SK-N-SH (cell line): ENCODE results near the gene CACNA1A. TPM values are rescaled to one million over a fixed set of nuclear protein-coding genes. Genes with fewer than 3 reads are reported as not detected.
"Not testable (repeated sequence)": the region's sequence is repeated elsewhere in the genome, so short reads cannot be mapped to it uniquely, and the experiment has no call there.

ENCODE experiments used
- CTCF ChIA-PET: fragments of 300-600, 350-600 bp; formaldehyde crosslinking; extraction: SDS; loops from one replicate; lab custom pipeline; 2021; lab: Yijun Ruan, JAX
- POLR2A ChIA-PET: fragments of 350-600 bp; sonication (Branson Sonifier 250); formaldehyde crosslinking; extraction: SDS; loops from one replicate; lab custom pipeline; 2020; ENCODE audit warnings: antibody characterized with exemption, inconsistent platforms; lab: Yijun Ruan, JAX
- DNase-seq: peaks from one replicate; pipeline ENCODE4 v3.0.0; 2012
- H2AFZ ChIP-seq: fragments of 200-600 bp; sonication (generic); 2 replicates; pipeline ENCODE4 v1.8.1; 2016; ENCODE audit warnings: antibody characterized with exemption, mild to moderate bottlenecking, low read depth
- H3F3A ChIP-seq: fragments of 200-600 bp; sonication (generic); replicated peaks from 2 replicates; pipeline ENCODE3; 2016; ENCODE audit warnings: antibody characterized with exemption, mild to moderate bottlenecking; ENCODE audit not compliant: insufficient read depth
- H3K27ac ChIP-seq, 2 experiments: fragments of 200-500 bp in 1 of 2; fragments of 200-600 bp in 1 of 2; sonication (Bioruptor generic) in 1 of 2; sonication (generic), shearing (Covaris generic) in 1 of 2; 2 replicates each; pipeline versions ENCODE4 v1.5.1 to v1.6.1; 2014 to 2016; ENCODE audit warnings: low read depth in 2 of 2, inconsistent platforms in 1 of 2, low read length in 1 of 2, mild to moderate bottlenecking in 1 of 2, mixed read lengths in 1 of 2
- H3K27me3 ChIP-seq: fragments of 200-600 bp; sonication (generic), shearing (Covaris generic); 2 replicates; pipeline ENCODE4 v1.6.1; 2016; ENCODE audit warnings: mixed run types; ENCODE audit not compliant: insufficient read depth
- H3K36me3 ChIP-seq, 2 experiments: fragments of 200-500 bp in 1 of 2; fragments of 200-600 bp in 1 of 2; sonication (Bioruptor generic) in 1 of 2; sonication (generic) in 1 of 2; replicated peaks in 1 of 2; 2 replicates each; pipeline versions ENCODE3 to v1.5.1; 2014 to 2016; ENCODE audit warnings: low read length in 1 of 2, mild to moderate bottlenecking in 1 of 2; ENCODE audit not compliant: insufficient read depth in 2 of 2, control insufficient read depth in 1 of 2
- H3K4me1 ChIP-seq, 2 experiments: fragments of 200-500 bp in 1 of 2; fragments of 200-600 bp in 1 of 2; sonication (Bioruptor generic) in 1 of 2; sonication (generic), shearing (Covaris generic) in 1 of 2; 2 replicates each; pipeline versions ENCODE4 v1.5.1 to v1.6.1; 2014 to 2016; ENCODE audit warnings: low read depth in 1 of 2, low read length in 1 of 2, mixed run types in 1 of 2; ENCODE audit not compliant: insufficient read depth in 2 of 2, control insufficient read depth in 1 of 2
- H3K4me2 ChIP-seq: fragments of 200-600 bp; sonication (generic), shearing (Covaris generic); 2 replicates; pipeline ENCODE4 v1.6.1; 2017; ENCODE audit warnings: mixed run types
- H3K4me3 ChIP-seq, 2 experiments: fragments of 200-500 bp in 1 of 2; fragments of 200-600 bp in 1 of 2; sonication (Bioruptor generic) in 1 of 2; sonication (generic), shearing (Covaris generic) in 1 of 2; 2 replicates each; pipeline versions ENCODE4 v1.5.1 to v1.8.1; 2014 to 2016; ENCODE audit warnings: low read depth in 2 of 2, inconsistent platforms in 1 of 2, low read length in 1 of 2, mild to moderate bottlenecking in 1 of 2, mixed read lengths in 1 of 2, moderate library complexity in 1 of 2
- H3K79me2 ChIP-seq: fragments of 200-600 bp; sonication (generic); 2 replicates; pipeline ENCODE4 v1.8.1; 2017; ENCODE audit warnings: mild to moderate bottlenecking; ENCODE audit not compliant: insufficient read depth
- H3K9ac ChIP-seq: fragments of 200-600 bp; sonication (generic); 2 replicates; pipeline ENCODE4 v1.6.1; 2017; ENCODE audit warnings: mixed run types
- H3K9me2 ChIP-seq: fragments of 200-600 bp; sonication (generic); 2 replicates; pipeline ENCODE4 v1.6.1; 2017; ENCODE audit warnings: mixed run types
- H3K9me3 ChIP-seq: fragments of 200-600 bp; sonication (generic); 2 replicates; pipeline ENCODE4 v1.6.1; 2017; ENCODE audit warnings: mixed run types, mild to moderate bottlenecking, moderate library complexity
- H4K20me1 ChIP-seq: fragments of 200-600 bp; sonication (generic); 2 replicates; pipeline ENCODE4 v1.6.1; 2017; ENCODE audit warnings: mild to moderate bottlenecking, mixed run types; ENCODE audit not compliant: insufficient read depth
- FOSL2 ChIP-seq: IDR thresholded peaks from 2 replicates; pipeline ENCODE4 v1.4.0; 2012; ENCODE audit warnings: low read depth, mild to moderate bottlenecking, moderate library complexity, borderline replicate concordance
- FOXM1 ChIP-seq: IDR thresholded peaks from 2 replicates; pipeline ENCODE4 v1.4.0; 2012; ENCODE audit warnings: low read depth, mild to moderate bottlenecking
- GABPA ChIP-seq: IDR thresholded peaks from 2 replicates; pipeline ENCODE4 v1.4.0; 2012; ENCODE audit warnings: low read depth, mild to moderate bottlenecking
- GATA2 ChIP-seq: sonication (generic); formaldehyde crosslinking; IDR thresholded peaks from 2 replicates; pipeline ENCODE4 v1.5.0; 2020; ENCODE audit warnings: mild to moderate bottlenecking, missing genetic modification reagents
- JUND ChIP-seq: IDR thresholded peaks from 2 replicates; pipeline ENCODE4 v1.4.0; 2012
- RXRA ChIP-seq: IDR thresholded peaks from 2 replicates; pipeline ENCODE4 v1.4.0; 2012; ENCODE audit warnings: low read depth, mild to moderate bottlenecking, borderline replicate concordance
- WGBS: methylation state at CpG from one replicate; pipeline ENCODE4 v1.1.6; 2017; ENCODE audit warnings: low lambda C conversion rate; 5-methylcytosine and 5-hydroxymethylcytosine counted together
- polyA plus RNA-seq, 3 experiments: library from polyadenylated mRNA; depleted of rRNA; stranded (reverse); fragments of >200 nt; gene quantifications; 2 replicates each; pipeline ENCODE4 v1.2.3, GENCODE V29; 2012
- TF ChIP-seq, protein P1 (sequence below): IDR thresholded peaks from 2 replicates; pipeline ENCODE4 v1.4.0; 2012; ENCODE audit warnings: low read depth

CACNA1A gene
- polyA plus RNA-seq, 1 of the 3 experiments (the other 2 are of a cell fraction) = 1.3 TPM

DNA sequence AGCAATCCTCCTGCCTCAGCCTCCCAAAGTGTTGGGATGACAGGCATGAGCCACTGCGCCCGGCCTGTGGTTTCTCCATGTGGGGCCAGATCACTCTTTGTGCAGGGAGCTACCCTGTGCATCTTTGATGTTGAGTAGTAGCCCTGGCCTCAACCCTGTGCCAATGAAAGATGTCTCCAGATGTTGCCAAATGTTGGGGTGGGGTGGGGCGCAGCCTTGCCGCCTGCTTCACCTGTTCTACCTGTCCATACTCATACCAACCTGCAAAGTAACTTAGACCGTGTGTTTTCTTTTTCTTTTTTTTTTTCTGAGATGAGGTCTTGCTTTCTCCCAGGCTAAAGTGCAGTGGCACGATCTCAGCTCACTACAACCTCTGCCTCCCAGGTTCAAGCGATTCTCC is 335.1 kb downstream of the CACNA1A start (continued):
- TF ChIP-seq FOXM1 (no peak), GABPA (no peak), RXRA (no peak), JUND (no peak)
- TF ChIP-seq, protein P1, sequence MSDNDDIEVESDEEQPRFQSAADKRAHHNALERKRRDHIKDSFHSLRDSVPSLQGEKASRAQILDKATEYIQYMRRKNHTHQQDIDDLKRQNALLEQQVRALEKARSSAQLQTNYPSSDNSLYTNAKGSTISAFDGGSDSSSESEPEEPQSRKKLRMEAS = no peak

DNA sequence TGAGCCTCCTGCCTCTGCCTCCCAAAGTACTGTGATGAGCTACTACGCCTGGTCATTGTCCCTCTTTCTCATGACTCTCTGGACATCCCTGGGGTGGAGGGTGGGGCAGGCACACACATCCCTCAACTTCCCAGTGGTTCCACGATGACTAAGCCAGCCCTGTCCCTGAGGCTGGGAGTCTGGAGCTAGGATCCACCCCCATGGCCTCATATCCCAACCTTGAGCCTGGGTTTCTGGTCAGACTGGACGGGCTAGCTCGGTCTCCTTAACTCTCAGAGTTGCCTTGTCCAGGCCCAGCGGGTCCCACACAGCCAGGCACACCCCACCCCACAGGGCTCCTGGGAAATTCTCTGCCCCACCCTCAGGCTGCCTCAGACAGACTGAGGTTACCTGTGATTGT is 336.5 kb downstream of the CACNA1A start:
- no peaks in the 10 kb centered on the region for H4K20me1 ChIP-seq
- peak overlapping the region in 1 of 2 experiments; percentile 100; a peak in 2 of 4 replicates for H3K27ac ChIP-seq
- H2AFZ ChIP-seq = no peak overlapping the region
- TF ChIP-seq FOXM1 = no peak
- TF ChIP-seq GATA2 = no peak
- peak; percentile 35; the same call in 1 of the 2 replicates for TF ChIP-seq FOSL2
- peak overlapping the region; percentile 15; the same call in 1 of the 2 replicates for H3K9ac ChIP-seq
- H3K79me2 ChIP-seq = peaks cover 21% of the 10 kb centered on the region
- peaks cover 45% of the 10 kb centered on the region for H3F3A ChIP-seq
- H3K4me3 ChIP-seq = no peak overlapping the region
- H3K36me3 ChIP-seq = no peaks in the 10 kb centered on the region
- H3K4me1 ChIP-seq = peaks cover 19 to 51% of the 10 kb centered on the region in 2 experiments; a peak in 3 of 4 replicates
- no peaks in the 10 kb centered on the region for H3K9me3 ChIP-seq
- H3K9me2 ChIP-seq = no peaks in the 10 kb centered on the region
- WGBS = 42% methylated on average over 2 of the region's 5 CpGs
- H3K4me2 ChIP-seq = peak overlapping the region; percentile 63; the same call in 1 of the 2 replicates
- H3K27me3 ChIP-seq = no peaks in the 10 kb centered on the region
- ChIA-PET CTCF (interaction anchor here (0.6 to 1.5 kb wide), 6 partner anchors 10 to 205 kb away, joined by 3 to 4 read pairs (median 3); no protein-coding TSS in a partner anchor), POLR2A (interaction anchor here (0.8 kb wide), 1 partner anchor 12 kb away, joined by 3 read pairs; no protein-coding TSS in a partner anchor)
- no peak for DNase-seq

DNA sequence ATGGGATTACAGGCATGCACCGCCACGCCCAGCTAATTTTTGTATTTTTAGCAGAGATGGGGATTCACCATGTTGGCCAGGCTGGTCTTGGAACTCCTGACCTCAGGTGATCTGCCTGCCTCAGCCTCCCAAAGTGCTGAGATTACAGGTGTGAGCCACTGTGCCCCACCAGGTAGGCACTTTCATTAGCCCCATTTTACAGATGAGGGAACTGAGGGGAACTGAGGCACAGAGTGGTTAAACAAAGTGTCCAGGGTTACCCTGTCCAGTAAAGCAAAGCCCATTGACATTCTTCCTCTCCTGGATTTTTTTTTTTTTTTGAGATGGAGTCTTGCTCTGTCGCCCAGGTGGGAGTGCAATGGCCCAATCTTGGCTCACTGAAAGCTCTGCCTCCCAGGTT is 340.1 kb downstream of the CACNA1A start:
- H3K4me2 ChIP-seq, DNase-seq, H3K9ac ChIP-seq, H3K27me3 ChIP-seq, POLR2A ChIA-PET, H3K4me3 ChIP-seq, H3K36me3 ChIP-seq, H3K9me3 ChIP-seq, H2AFZ ChIP-seq, H3K9me2 ChIP-seq, H4K20me1 ChIP-seq: not testable (repeated sequence)
- 98% methylated on average over 3 of the region's 3 CpGs for WGBS
- CTCF ChIA-PET = interaction anchor here (2.3 kb wide), 1 partner anchor 11 kb away, joined by 6 read pairs; no protein-coding TSS in a partner anchor
- Histone ChIP-seq H3F3A (peaks cover 58% of the 10 kb centered on the region), H3K27ac (peak overlapping the region in 1 of 2 experiments; percentile 100; a peak in 2 of 4 replicates), H3K4me1 (peaks cover 28 to 45% of the 10 kb centered on the region in 2 experiments; a peak in 3 of 4 replicates), H3K79me2 (peaks cover 28% of the 10 kb centered on the region)
